Measurements from ENCODE around the gene ZBTB20. TPM values are rescaled to one million over a fixed set of nuclear protein-coding genes. Genes with fewer than 3 reads are reported as not detected.

The ZBTB20 gene
- total and polyA plus RNA-seq, 4 donors = 0.74 to 77.1 (median 27.9) TPM

DNA sequence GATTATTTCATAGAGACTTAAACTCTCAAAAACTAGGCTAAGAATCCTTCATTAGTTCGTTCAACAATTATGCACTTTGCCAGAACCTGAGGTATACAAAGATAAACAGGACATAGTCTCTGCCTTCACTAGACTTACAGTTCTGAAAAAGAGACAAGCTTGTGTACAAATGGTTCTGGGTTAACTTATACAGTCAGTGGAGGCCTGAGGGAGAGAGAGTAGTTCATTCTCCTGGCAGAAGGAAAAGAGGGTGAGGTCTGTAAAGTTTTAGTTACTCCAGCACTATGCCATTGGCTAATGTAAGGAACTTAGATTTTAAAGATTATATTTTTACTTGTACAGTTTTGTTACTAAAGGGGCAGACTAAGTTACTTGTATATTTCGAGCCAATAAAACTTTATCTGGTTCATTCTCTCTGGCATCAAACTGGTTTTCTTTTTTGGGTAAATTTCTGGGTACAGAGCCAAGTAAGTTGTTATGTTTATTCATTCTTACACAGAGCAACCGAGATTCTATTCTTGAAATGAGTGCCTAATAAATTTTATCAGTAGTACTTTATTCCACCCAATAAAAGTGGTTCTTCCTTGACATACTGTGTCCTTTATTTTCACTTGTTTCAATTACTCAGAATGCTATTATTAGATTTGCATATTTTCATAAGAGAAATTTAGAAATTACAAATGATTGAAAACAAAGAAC lies 574.6 kb downstream of the ZBTB20 start:
- ATAC-seq (ENCODE audit: insufficient read depth, low FRiP score) = no peak
- no peaks in the 10 kb centered on the region for H3K36me3 ChIP-seq (ENCODE audit: control insufficient read depth in 4 of 4, insufficient read depth in 4 of 4, low read length in 4 of 4)
- 66 to 77% methylated on average over 3 of the region's 3 CpGs for WGBS, 2 donors

GRCh38 chr3:114571363-114571762 lies 575.7 kb downstream of the ZBTB20 start:
- ATAC-seq (ENCODE audit: insufficient read depth, low FRiP score) (no peak), DNase-seq (no peak)
- Histone ChIP-seq H3K4me1 (ENCODE audit: control insufficient read depth in 5 of 5, insufficient read depth in 5 of 5, low read length in 5 of 5) (peaks cover 0 to 23% (median 3%) of the 10 kb centered on the region in 5 donors), H3K27ac (ENCODE audit: low read depth in 1 of 2, low read length in 1 of 2) (no peak overlapping the region), H3K9ac (ENCODE audit: insufficient read depth in 1 of 2, low read length in 2 of 2) (no peak overlapping the region), H3K36me3 (ENCODE audit: control insufficient read depth in 4 of 4, insufficient read depth in 4 of 4, low read length in 4 of 4) (no peaks in the 10 kb centered on the region), H3K9me3 (ENCODE audit: control insufficient read depth in 4 of 4, insufficient read depth in 3 of 4, low read length in 3 of 4) (no peaks in the 10 kb centered on the region), H3K27me3 (ENCODE audit: control insufficient read depth in 3 of 3, insufficient read depth in 3 of 3, low read length in 2 of 3) (no peaks in the 10 kb centered on the region), H3K4me3 (no peak overlapping the region)
- WGBS, 2 donors = 71 to 75% methylated on average over 3 of the region's 3 CpGs
- TF ChIP-seq, protein P1, sequence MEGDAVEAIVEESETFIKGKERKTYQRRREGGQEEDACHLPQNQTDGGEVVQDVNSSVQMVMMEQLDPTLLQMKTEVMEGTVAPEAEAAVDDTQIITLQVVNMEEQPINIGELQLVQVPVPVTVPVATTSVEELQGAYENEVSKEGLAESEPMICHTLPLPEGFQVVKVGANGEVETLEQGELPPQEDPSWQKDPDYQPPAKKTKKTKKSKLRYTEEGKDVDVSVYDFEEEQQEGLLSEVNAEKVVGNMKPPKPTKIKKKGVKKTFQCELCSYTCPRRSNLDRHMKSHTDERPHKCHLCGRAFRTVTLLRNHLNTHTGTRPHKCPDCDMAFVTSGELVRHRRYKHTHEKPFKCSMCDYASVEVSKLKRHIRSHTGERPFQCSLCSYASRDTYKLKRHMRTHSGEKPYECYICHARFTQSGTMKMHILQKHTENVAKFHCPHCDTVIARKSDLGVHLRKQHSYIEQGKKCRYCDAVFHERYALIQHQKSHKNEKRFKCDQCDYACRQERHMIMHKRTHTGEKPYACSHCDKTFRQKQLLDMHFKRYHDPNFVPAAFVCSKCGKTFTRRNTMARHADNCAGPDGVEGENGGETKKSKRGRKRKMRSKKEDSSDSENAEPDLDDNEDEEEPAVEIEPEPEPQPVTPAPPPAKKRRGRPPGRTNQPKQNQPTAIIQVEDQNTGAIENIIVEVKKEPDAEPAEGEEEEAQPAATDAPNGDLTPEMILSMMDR (IDR thresholded peaks at IDR 0.05; ENCODE audit: control extremely low read depth, extremely low read depth) = no peak

More for the DNA sequence above, 574.6 kb downstream of the ZBTB20 start:
- no peak overlapping the region for H3K4me3 ChIP-seq
- no peak overlapping the region for H3K27ac ChIP-seq (ENCODE audit: low read depth in 1 of 2, low read length in 1 of 2)
- peaks cover 0 to 17% (median 2%) of the 10 kb centered on the region in 5 donors for H3K4me1 ChIP-seq (ENCODE audit: control insufficient read depth in 5 of 5, insufficient read depth in 5 of 5, low read length in 5 of 5)
- TF ChIP-seq, protein P1 (IDR thresholded peaks at IDR 0.05; ENCODE audit: control extremely low read depth, extremely low read depth) = no peak
- no peak overlapping the region for H3K9ac ChIP-seq (ENCODE audit: insufficient read depth in 1 of 2, low read length in 2 of 2)
- no peaks in the 10 kb centered on the region for H3K27me3 ChIP-seq (ENCODE audit: control insufficient read depth in 3 of 3, insufficient read depth in 3 of 3, low read length in 2 of 3)
- no peaks in the 10 kb centered on the region for H3K9me3 ChIP-seq (ENCODE audit: control insufficient read depth in 4 of 4, insufficient read depth in 3 of 4, low read length in 3 of 4)
- peak in 1 of 3 donors; percentile 13 for DNase-seq

DNA sequence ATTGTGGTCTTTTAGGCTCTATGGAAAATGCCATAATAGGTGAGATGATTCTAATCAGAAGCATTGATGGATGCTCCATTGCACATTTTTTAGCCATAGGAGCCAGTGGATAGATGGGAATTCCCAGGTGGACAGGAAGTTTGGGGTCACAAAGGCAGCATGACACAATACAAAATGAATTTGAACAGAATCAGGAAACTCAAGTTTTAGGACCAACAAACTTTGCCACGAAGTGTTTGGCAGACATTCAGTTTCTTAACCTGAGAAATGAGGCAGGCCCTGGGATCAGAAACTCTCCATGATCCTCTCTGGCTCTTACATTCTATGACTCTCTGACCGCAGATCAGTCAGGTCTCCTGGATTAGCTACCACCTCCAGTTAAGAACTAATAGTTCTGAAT lies 577.9 kb downstream of the ZBTB20 start:
- 67 to 68% methylated on average over 2 of the region's 2 CpGs for WGBS, 2 donors
- no peak overlapping the region for H3K27ac ChIP-seq (ENCODE audit: low read depth in 1 of 2, low read length in 1 of 2)
- DNase-seq (no peak), ATAC-seq (ENCODE audit: insufficient read depth, low FRiP score) (no peak)
- no peak overlapping the region for H3K9ac ChIP-seq (ENCODE audit: insufficient read depth in 1 of 2, low read length in 2 of 2)
- H3K36me3 ChIP-seq (ENCODE audit: control insufficient read depth in 4 of 4, insufficient read depth in 4 of 4, low read length in 4 of 4) = no peaks in the 10 kb centered on the region
- peaks cover 6 to 27% (median 10%) of the 10 kb centered on the region in 5 donors for H3K4me1 ChIP-seq (ENCODE audit: control insufficient read depth in 5 of 5, insufficient read depth in 5 of 5, low read length in 5 of 5)
- H3K9me3 ChIP-seq (ENCODE audit: control insufficient read depth in 4 of 4, insufficient read depth in 3 of 4, low read length in 3 of 4) = no peaks in the 10 kb centered on the region
- TF ChIP-seq, protein P1 (IDR thresholded peaks at IDR 0.05; ENCODE audit: control extremely low read depth, extremely low read depth) = no peak
- no peaks in the 10 kb centered on the region for H3K27me3 ChIP-seq (ENCODE audit: control insufficient read depth in 3 of 3, insufficient read depth in 3 of 3, low read length in 2 of 3)
- H3K4me3 ChIP-seq = no peak overlapping the region
